Smooth muscle cell (in vitro differentiated cells): ENCODE results near the gene ABCA7. TPM values are rescaled to one million over a fixed set of nuclear protein-coding genes. Genes with fewer than 3 reads are reported as not detected.

Experiments used
- DNase-seq: peaks from one replicate; lab custom pipeline; 2025; ENCODE audit not compliant: unreplicated experiment; lab: John Stamatoyannopoulos, UW
- H2AFZ ChIP-seq: fragments of 200-600 bp; sonication (generic); 2 replicates; pipeline ENCODE4 v1.6.0; 2016; ENCODE audit warnings: antibody characterized with exemption, low read depth, mild to moderate bottlenecking
- H3F3A ChIP-seq: fragments of 200-600 bp; sonication (generic); 2 replicates; pipeline ENCODE4 v1.6.0; 2017; ENCODE audit warnings: antibody characterized with exemption, low read depth
- H3K27ac ChIP-seq: fragments of 200-600 bp; sonication (generic); 2 replicates; pipeline ENCODE4 v1.5.1; 2016; ENCODE audit warnings: low read depth, mild to moderate bottlenecking
- H3K27me3 ChIP-seq: fragments of 200-600 bp; sonication (generic); 2 replicates; pipeline ENCODE4 v1.6.1; 2016; ENCODE audit warnings: low read depth, mild to moderate bottlenecking
- H3K36me3 ChIP-seq: fragments of 200-600 bp; sonication (generic); 2 replicates; pipeline ENCODE4 v1.5.1; 2016; ENCODE audit warnings: low read depth
- H3K4me1 ChIP-seq: fragments of 200-600 bp; sonication (generic); 2 replicates; pipeline ENCODE4 v1.5.1; 2016; ENCODE audit warnings: low read depth
- H3K4me2 ChIP-seq: fragments of 200-600 bp; sonication (generic); 2 replicates; pipeline ENCODE4 v1.6.0; 2016; ENCODE audit warnings: mild to moderate bottlenecking
- H3K4me3 ChIP-seq: fragments of 200-600 bp; sonication (generic); 2 replicates; pipeline ENCODE4 v1.5.1; 2016; ENCODE audit warnings: mild to moderate bottlenecking
- H3K79me2 ChIP-seq: fragments of 200-600 bp; sonication (generic); 2 replicates; pipeline ENCODE4 v1.6.0; 2016; ENCODE audit warnings: low read depth, mild to moderate bottlenecking
- H3K9ac ChIP-seq: fragments of 200-600 bp; sonication (generic); 2 replicates; pipeline ENCODE4 v1.6.0; 2016; ENCODE audit warnings: low read depth
- H3K9me3 ChIP-seq: fragments of 200-600 bp; sonication (generic); replicated peaks from 2 replicates; pipeline ENCODE4 v1.5.1; 2016; ENCODE audit warnings: low read depth
- H4K20me1 ChIP-seq: fragments of 200-600 bp; sonication (generic); 2 replicates; pipeline ENCODE4 v1.6.0; 2016; ENCODE audit warnings: low read depth
- WGBS: methylation state at CpG from one replicate; pipeline ENCODE4 v1.1.7; 2016; ENCODE audit warnings: low lambda C conversion rate; 5-methylcytosine and 5-hydroxymethylcytosine counted together
- polyA plus RNA-seq: library from polyadenylated mRNA; unstranded; fragments of >200 nt; fragmentation: Nextera tagmentation; extraction: Ambion mirVana; gene quantifications from 2 replicates; pipeline ENCODE4 v1.2.1, GENCODE V29; 2016
- total RNA-seq: library from RNA; depleted of rRNA; stranded (reverse); fragments of >200 nt; gene quantifications from 2 replicates; pipeline ENCODE4 v1.2.3, GENCODE V29; 2014
- TF ChIP-seq, protein P1 (sequence below): fragments of 200-600 bp; sonication (generic); IDR thresholded peaks from 2 replicates; pipeline ENCODE4 v1.5.1; 2017; ENCODE audit warnings: borderline replicate concordance, mild to moderate bottlenecking, antibody characterized with exemption; ENCODE audit not compliant: insufficient read depth, poor library complexity, severe bottlenecking

The ABCA7 gene
- total and polyA plus RNA-seq, 2 experiments from 2014 or later: 4.1 to 11.8 TPM

DNA sequence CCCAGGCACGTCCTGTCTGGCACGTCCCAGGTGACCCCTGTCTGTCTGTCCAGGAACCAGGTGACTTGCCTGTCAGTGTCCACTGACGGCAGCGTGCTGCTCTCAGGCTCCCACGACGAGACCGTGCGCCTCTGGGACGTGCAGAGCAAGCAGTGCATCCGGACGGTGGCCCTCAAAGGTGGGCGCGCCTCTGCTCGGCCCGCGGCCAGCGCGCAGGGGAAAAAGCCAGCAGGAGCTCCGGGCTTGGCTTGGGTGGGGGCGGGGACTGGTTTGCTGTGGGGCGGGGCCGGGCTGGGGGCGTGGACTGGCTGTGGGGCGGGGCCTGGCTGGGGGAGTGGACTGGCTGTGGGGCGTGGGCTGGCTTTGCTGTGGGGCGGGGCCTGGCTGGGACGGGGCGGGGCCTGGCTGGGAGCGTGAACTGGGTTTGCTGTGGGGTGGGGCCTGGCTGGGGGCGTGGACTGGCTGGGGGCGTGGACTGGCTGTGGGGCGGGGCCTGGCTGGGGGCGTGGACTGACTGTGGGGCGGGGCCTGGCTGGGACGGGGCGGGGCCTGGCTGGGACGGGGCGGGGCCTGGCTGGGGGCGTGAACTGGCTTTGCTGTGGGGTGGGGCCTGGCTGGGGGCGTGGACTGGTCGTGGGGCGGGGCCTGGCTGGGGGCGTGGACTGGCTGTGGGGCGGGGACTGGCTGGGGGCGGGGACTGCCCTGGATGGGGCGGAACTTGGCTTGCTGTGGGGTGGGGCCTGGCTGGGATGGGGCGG is 48.6 kb upstream of the ABCA7 start:
- H3K4me2 ChIP-seq: no peak overlapping the region
- H3K79me2 ChIP-seq: no peaks in the 10 kb centered on the region
- peaks cover 4% of the 10 kb centered on the region for H3K27me3 ChIP-seq
- no peak overlapping the region for H3K9ac ChIP-seq
- no peaks in the 10 kb centered on the region for H3K9me3 ChIP-seq
- H4K20me1 ChIP-seq: no peaks in the 10 kb centered on the region
- WGBS: 90% methylated on average over 24 of the region's 47 CpGs
- peak; percentile 20 for DNase-seq
- H3K4me1 ChIP-seq: peaks cover 5% of the 10 kb centered on the region
- no peak overlapping the region for H2AFZ ChIP-seq
- H3K27ac ChIP-seq: no peak overlapping the region
- TF ChIP-seq, protein P1, sequence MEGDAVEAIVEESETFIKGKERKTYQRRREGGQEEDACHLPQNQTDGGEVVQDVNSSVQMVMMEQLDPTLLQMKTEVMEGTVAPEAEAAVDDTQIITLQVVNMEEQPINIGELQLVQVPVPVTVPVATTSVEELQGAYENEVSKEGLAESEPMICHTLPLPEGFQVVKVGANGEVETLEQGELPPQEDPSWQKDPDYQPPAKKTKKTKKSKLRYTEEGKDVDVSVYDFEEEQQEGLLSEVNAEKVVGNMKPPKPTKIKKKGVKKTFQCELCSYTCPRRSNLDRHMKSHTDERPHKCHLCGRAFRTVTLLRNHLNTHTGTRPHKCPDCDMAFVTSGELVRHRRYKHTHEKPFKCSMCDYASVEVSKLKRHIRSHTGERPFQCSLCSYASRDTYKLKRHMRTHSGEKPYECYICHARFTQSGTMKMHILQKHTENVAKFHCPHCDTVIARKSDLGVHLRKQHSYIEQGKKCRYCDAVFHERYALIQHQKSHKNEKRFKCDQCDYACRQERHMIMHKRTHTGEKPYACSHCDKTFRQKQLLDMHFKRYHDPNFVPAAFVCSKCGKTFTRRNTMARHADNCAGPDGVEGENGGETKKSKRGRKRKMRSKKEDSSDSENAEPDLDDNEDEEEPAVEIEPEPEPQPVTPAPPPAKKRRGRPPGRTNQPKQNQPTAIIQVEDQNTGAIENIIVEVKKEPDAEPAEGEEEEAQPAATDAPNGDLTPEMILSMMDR: no peak
- no peaks in the 10 kb centered on the region for H3F3A ChIP-seq
- H3K4me3 ChIP-seq: no peak overlapping the region
- no peaks in the 10 kb centered on the region for H3K36me3 ChIP-seq

DNA sequence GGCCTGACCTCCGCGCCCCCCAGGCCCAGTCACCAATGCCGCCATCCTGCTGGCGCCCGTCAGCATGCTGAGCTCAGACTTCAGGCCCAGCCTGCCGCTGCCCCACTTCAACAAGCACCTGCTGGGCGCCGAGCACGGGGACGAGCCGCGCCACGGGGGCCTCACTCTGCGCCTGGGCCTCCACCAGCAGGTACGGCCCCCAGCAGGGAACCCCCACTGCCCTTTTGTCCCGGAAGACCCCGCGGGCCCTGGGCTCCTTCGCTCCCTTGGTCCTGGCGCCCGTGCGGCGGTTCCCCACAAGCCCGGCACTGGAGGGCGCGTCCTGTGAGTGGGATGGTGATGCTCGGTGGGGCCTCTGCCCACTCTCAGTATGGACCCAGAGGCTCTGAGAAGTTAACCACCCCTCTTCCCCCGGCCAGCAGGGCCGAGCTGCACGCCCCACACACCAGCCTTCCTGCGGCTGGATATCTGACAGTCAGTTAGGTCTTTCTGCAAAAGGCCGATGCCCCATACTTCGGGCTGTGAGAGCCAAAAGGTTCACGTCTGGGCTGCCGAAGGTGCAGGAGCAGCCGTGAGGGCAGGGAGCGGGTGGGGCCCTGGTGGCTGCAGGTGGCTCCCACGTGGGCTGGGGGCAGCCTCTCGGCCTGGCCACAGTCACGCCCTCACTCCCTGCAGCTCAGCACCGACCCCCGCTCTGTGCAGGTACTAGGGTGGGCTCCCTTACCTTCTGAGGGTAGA is 47.8 kb upstream of the ABCA7 start:
- no peaks in the 10 kb centered on the region for H4K20me1 ChIP-seq
- no peak for DNase-seq
- H3K4me3 ChIP-seq: no peak overlapping the region
- no peak overlapping the region for H2AFZ ChIP-seq
- no peak overlapping the region for H3K9ac ChIP-seq
- no peaks in the 10 kb centered on the region for H3K79me2 ChIP-seq
- H3K4me2 ChIP-seq: no peak overlapping the region
- TF ChIP-seq, protein P1: no peak
- H3F3A ChIP-seq: no peaks in the 10 kb centered on the region
- WGBS: 97% methylated on average over 34 of the region's 42 CpGs
- peaks cover 7% of the 10 kb centered on the region for H3K4me1 ChIP-seq
- H3K9me3 ChIP-seq: no peaks in the 10 kb centered on the region
- no peak overlapping the region for H3K27ac ChIP-seq
- H3K36me3 ChIP-seq: no peaks in the 10 kb centered on the region
- peaks cover 12% of the 10 kb centered on the region for H3K27me3 ChIP-seq

DNA sequence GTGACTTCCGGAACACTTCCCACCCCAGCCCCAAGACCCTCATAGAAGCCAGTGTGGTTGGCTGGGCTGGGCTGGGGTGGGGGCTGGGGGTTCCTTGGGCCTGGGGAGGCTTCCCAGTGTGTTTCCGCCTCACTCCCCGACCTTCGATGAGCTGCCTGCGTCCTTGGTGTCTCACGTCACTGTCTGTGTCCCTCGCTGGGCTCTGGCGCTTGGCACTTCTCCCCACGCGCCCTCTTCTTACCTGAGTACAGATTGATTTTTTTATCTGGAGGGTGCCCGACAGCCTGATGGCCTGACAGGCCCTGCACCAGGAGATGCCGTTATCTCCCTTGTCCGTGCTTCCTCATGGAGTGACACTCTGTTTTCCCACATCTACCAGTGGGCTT is 47.2 kb upstream of the ABCA7 start:
- Histone ChIP-seq H3K4me1 (peaks cover 7% of the 10 kb centered on the region), H3K27me3 (peaks cover 16% of the 10 kb centered on the region), H2AFZ (no peak overlapping the region), H3K4me2 (no peak overlapping the region), H3K4me3 (no peak overlapping the region), H3F3A (no peaks in the 10 kb centered on the region), H3K79me2 (no peaks in the 10 kb centered on the region), H4K20me1 (no peaks in the 10 kb centered on the region), H3K27ac (no peak overlapping the region), H3K9ac (no peak overlapping the region), H3K9me3 (no peaks in the 10 kb centered on the region), H3K36me3 (no peaks in the 10 kb centered on the region)
- no peak for DNase-seq
- TF ChIP-seq, protein P1: no peak
- WGBS: 93% methylated on average over 12 of the region's 13 CpGs
